CD4-positive, alpha-beta T cell treated with Interleukin-4 for 4 hours (primary cell): ENCODE data around the gene PATZ1.
"Not testable (repeated sequence)": the region's sequence is repeated elsewhere in the genome, so short reads cannot be mapped to it uniquely, and the experiment has no call there.

Source experiments
- DNase-seq: peaks from one replicate; pipeline ENCODE4 v3.0.0-alpha.2; 2020

Gene PATZ1

GRCh38 chr22:31346255-31346732, at the start of gene PATZ1:
Gene PATZ1 (minus strand): TSS chr22:31346346. CDS start chr22:31345602, 744 bp downstream.
- peak; percentile 89 for DNase-seq

- DNase-seq, result no peak
Observed at GRCh38 chr22:31394326-31394725, 48.2 kb upstream of the PATZ1 start.

GRCh38 chr22:31393893-31394292, 47.7 kb upstream of the PATZ1 start:
- DNase-seq, result no peak

- DNase-seq, result not testable (repeated sequence)
Observed at GRCh38 chr22:31378651-31379050, 32.5 kb upstream of the PATZ1 start.

GRCh38 chr22:31378123-31378522, 32.0 kb upstream of the PATZ1 start:
- DNase-seq, result no peak

GRCh38 chr22:31377612-31378011, 31.5 kb upstream of the PATZ1 start:
- DNase-seq, result no peak

- no peak for DNase-seq
Observed at GRCh38 chr22:31367426-31367825, 21.3 kb upstream of the PATZ1 start.

- no peak for DNase-seq
Observed at GRCh38 chr22:31363885-31364465, 17.8 kb upstream of the PATZ1 start.

- DNase-seq, result no peak
Observed at GRCh38 chr22:31361743-31362142, 15.6 kb upstream of the PATZ1 start.

- DNase-seq, result no peak
Observed at GRCh38 chr22:31360029-31360428, 13.9 kb upstream of the PATZ1 start.

GRCh38 chr22:31354515-31354914, 8.4 kb upstream of the PATZ1 start:
- no peak for DNase-seq

- no peak for DNase-seq
Observed at GRCh38 chr22:31350410-31350863, 4.3 kb upstream of the PATZ1 start.

GRCh38 chr22:31349960-31350359, 3.8 kb upstream of the PATZ1 start:
- DNase-seq, result no peak

GRCh38 chr22:31348766-31349165, 2.6 kb upstream of the PATZ1 start:
- DNase-seq, result no peak

GRCh38 chr22:31348009-31348337, 1.8 kb upstream of the PATZ1 start:
- not testable (repeated sequence) for DNase-seq

- DNase-seq, result peak; percentile 46
Observed at GRCh38 chr22:31347251-31348008, 1.3 kb upstream of the PATZ1 start.

- no peak for DNase-seq
Observed at GRCh38 chr22:31346733-31347250, 646 bp upstream of the PATZ1 start.

- peak; percentile 89 for DNase-seq
Observed at GRCh38 chr22:31345331-31346254, 553 bp downstream of the PATZ1 start.

GRCh38 chr22:31344578-31345330, 1.4 kb downstream of the PATZ1 start:
- DNase-seq, result no peak

- DNase-seq, result peak; percentile 12
Observed at GRCh38 chr22:31344256-31344577, 1.9 kb downstream of the PATZ1 start.

GRCh38 chr22:31343235-31344191, 2.6 kb downstream of the PATZ1 start:
- DNase-seq, result no peak
